Osteocyte (in vitro differentiated cells): ENCODE results near the gene TSSC4. TPM values are rescaled to one million over a fixed set of nuclear protein-coding genes. Genes with fewer than 3 reads are reported as not detected.
A peak's percentile ranks its signal among the peaks of the same experiment; 100 is the strongest.

Source experiments
- DNase-seq: peaks from one replicate; pipeline ENCODE4 v3.0.0; 2021; ENCODE audit warnings: mixed read lengths; ENCODE audit not compliant: unreplicated experiment; ENCODE audit errors: extremely low spot score
- H3K27ac Mint-ChIP-seq: one replicate; pipeline ENCODE4 v1.8.0; 2021; ENCODE audit warnings: mild to moderate bottlenecking, mixed read lengths; ENCODE audit not compliant: unreplicated experiment
- H3K27me3 Mint-ChIP-seq: one replicate; pipeline ENCODE4 v1.8.0; 2021; ENCODE audit warnings: mixed read lengths; ENCODE audit not compliant: unreplicated experiment
- H3K36me3 Mint-ChIP-seq: one replicate; pipeline ENCODE4 v1.8.0; 2021; ENCODE audit warnings: mixed read lengths; ENCODE audit not compliant: unreplicated experiment
- H3K4me1 Mint-ChIP-seq: one replicate; pipeline ENCODE4 v1.8.0; 2021; ENCODE audit warnings: mixed read lengths; ENCODE audit not compliant: unreplicated experiment
- H3K4me3 Mint-ChIP-seq: one replicate; pipeline ENCODE4 v1.8.0; 2021; ENCODE audit warnings: mild to moderate bottlenecking, moderate library complexity, mixed read lengths; ENCODE audit not compliant: unreplicated experiment
- H3K9me3 Mint-ChIP-seq: one replicate; pipeline ENCODE4 v1.8.0; 2021; ENCODE audit warnings: mixed read lengths; ENCODE audit not compliant: unreplicated experiment
- total RNA-seq: library from RNA; stranded (reverse); gene quantifications from 2 replicates; pipeline ENCODE4 v1.2.1, GENCODE V29; 2021
- TF ChIP-seq, protein P1 (sequence below): fragments of 200-600 bp; sonication (generic); IDR thresholded peaks from 2 replicates; pipeline ENCODE4 v1.5.0; 2021; ENCODE audit warnings: antibody characterized with exemption, mild to moderate bottlenecking, moderate library complexity

TSSC4 gene
- total RNA-seq, 1 donor from 2014 or later: 50.6 TPM

DNA sequence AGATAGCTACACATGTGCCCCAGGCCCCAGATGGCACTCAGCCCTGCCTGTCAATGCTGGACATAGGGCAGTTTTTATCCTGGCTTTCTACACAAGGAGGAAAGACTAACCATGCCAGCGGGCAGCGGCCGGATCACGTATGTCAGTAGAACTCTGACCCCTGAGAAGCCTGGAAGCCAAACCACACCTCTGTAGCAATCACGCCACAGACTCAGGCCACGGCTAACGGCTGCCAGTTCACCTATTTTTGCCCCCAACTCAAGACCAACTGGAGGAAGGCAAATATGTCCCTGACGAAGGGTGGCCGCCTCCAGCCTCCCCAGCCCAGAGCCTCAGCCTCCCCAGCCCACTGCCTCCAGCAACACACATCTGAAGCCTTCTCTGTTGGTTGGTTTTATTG, 30.7 kb upstream of the TSSC4 start:
- Mint-ChIP-seq H3K4me1 (no peaks in the 10 kb centered on the region), H3K36me3 (no peaks in the 10 kb centered on the region), H3K27me3 (no peaks in the 10 kb centered on the region), H3K4me3 (no peak overlapping the region), H3K9me3 (no peaks in the 10 kb centered on the region), H3K27ac (no peak overlapping the region)
- DNase-seq: no peak
- TF ChIP-seq, protein P1, sequence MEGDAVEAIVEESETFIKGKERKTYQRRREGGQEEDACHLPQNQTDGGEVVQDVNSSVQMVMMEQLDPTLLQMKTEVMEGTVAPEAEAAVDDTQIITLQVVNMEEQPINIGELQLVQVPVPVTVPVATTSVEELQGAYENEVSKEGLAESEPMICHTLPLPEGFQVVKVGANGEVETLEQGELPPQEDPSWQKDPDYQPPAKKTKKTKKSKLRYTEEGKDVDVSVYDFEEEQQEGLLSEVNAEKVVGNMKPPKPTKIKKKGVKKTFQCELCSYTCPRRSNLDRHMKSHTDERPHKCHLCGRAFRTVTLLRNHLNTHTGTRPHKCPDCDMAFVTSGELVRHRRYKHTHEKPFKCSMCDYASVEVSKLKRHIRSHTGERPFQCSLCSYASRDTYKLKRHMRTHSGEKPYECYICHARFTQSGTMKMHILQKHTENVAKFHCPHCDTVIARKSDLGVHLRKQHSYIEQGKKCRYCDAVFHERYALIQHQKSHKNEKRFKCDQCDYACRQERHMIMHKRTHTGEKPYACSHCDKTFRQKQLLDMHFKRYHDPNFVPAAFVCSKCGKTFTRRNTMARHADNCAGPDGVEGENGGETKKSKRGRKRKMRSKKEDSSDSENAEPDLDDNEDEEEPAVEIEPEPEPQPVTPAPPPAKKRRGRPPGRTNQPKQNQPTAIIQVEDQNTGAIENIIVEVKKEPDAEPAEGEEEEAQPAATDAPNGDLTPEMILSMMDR: no peak

DNA sequence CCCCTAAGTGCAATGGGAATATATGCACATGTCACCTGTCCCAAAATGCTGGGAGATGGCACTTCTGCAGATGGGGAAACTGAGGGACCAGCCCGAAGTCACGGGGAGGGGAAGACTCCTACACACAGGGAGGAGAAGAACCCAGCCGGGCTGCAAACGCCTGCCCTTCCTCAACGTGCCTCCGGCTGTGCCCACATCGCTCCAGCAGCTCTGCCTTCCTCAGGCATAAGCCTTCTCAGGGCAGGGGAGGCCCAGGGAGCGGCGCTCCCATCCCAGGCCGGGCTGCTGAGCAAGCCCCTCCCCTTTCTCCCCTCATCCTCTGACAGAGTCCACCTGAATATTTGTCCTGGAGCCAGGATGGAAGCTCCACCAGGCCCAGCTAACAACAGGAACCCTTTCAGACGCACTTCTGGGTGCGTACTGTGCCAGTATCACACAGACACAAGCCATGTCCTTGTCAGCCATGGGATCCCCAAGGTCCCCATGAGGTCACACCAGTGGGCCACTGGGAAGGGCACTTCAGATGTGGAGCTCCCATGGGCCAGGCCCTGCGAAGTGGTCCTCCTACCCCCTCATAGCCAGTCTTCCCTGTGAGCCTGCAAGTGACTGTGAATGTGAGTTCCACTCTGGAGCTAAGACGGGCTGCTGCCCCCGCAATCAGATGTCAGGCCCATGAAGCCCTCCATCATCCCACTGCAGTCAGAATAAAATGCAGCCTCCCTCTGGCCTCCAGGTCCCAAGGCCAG, 25.9 kb upstream of the TSSC4 start:
- no peak for DNase-seq
- Mint-ChIP-seq H3K4me3 (no peak overlapping the region), H3K27ac (no peak overlapping the region)

DNA sequence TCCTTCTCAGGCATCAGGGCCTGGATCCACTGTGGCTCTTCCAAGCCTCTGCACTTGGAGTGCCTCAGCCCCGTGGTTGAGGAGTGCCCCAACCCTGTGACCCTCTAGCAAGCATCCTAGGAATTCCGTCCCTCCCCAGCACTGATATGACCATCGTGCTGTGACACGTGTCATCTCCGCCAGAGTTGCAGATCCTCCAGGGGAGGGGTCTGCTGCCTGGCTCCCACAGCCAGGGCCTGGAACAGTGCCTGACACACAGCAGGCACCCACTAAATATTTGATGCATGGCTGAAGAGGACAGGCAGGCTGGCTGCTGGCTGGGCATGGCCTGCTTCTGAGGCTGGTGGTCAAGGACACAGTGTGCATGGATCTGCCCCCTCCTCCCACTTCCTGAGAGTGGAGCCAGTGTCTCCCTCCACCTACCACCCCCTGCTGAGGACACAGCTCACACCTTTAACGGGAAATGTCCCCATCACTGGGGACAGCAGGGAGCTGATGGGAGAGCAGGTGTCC, 25.2 kb upstream of the TSSC4 start:
- TF ChIP-seq, protein P1: no peak
- H3K27me3 Mint-ChIP-seq: no peaks in the 10 kb centered on the region
- DNase-seq: no peak
- no peaks in the 10 kb centered on the region for H3K36me3 Mint-ChIP-seq
- H3K9me3 Mint-ChIP-seq: no peaks in the 10 kb centered on the region
- H3K4me3 Mint-ChIP-seq: no peak overlapping the region
- H3K4me1 Mint-ChIP-seq: peaks cover 17% of the 10 kb centered on the region
- H3K27ac Mint-ChIP-seq: no peak overlapping the region

More for the DNA sequence above, 25.9 kb upstream of the TSSC4 start:
- peaks cover 9% of the 10 kb centered on the region for H3K4me1 Mint-ChIP-seq
- H3K9me3 Mint-ChIP-seq: no peaks in the 10 kb centered on the region
- TF ChIP-seq, protein P1: no peak
- no peaks in the 10 kb centered on the region for H3K36me3 Mint-ChIP-seq
- no peaks in the 10 kb centered on the region for H3K27me3 Mint-ChIP-seq

DNA sequence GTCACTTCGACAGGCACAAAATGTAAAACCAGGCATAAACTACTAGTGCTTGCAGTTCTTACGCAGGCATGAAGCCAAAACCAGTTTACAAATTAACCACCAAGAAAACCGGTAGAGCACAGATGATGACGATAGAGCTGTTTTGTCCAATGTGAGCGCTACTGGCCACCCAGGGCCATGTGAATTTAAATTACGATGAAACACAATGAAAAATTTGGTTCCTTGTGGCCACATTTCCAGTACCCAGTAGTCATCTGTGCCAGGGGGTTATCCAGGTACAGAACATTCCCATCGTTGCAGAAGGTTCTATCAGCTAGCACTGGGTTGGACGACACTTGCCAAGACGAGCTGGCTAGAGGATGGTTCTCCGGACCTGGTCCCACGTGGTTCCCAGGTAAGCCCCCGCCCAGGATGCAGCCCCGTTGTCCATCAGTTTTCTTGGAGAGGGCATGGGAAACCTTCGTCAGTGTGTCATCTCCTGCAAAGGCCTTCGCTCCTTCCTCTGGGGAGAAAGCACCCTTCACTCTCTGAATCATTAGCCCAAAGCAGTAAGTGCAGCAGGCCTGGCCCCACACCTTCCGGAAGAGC, 24.5 kb upstream of the TSSC4 start:
- Mint-ChIP-seq H3K4me3 (peak overlapping the region; percentile 64), H3K36me3 (no peaks in the 10 kb centered on the region), H3K27ac (no peak overlapping the region), H3K4me1 (peaks cover 23% of the 10 kb centered on the region), H3K27me3 (no peaks in the 10 kb centered on the region), H3K9me3 (no peaks in the 10 kb centered on the region)
- TF ChIP-seq, protein P1: no peak
- no peak for DNase-seq

DNA sequence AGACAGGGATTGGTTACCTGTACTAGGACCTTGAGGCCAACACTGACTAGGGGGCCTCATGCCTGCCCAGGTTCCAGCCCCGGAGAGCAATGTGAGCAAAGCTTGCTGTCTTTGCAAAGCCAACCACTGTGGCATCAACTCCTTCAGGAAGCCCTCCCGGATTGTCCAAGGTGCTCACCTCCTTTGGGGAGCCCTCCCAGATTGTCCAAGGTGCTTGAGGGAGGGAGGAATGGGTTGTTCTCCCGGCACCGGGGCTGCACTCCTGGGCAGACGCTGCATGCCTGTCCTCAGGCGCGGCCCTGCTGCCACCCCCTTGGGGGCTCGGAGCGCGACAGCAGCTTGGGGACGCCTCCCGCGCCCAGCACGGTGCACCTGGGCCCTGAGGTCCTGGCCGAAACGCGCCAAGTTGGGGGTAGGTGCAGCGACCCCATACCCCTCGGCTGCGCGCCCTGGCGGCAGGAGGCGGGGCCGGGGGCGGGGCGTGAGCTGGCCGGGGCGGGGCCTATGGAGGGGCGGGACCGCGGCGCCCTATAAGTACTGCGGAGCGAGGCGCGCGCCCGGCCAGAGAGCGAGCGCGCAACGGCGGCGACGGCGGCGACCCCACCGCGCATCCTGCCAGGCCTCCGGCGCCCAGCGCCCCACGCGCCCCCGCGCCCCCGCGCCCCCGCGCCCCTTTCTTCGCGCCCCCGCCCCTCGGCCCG, 23.6 kb upstream of the TSSC4 start, which contains the start of gene CD81:
Gene CD81, plus strand, starts transcription at position 560 of the 701 bp plus-strand sequence. CDS start 240 bp downstream, outside the sequence.
- TF ChIP-seq, protein P1: peak; percentile 11
- H3K27ac Mint-ChIP-seq: peak within 1 kb of the TSS; percentile 87
- no peak for DNase-seq
- no peaks in the 10 kb centered on the region for H3K36me3 Mint-ChIP-seq
- no peaks in the 10 kb centered on the region for H3K9me3 Mint-ChIP-seq
- peaks cover 29% of the 10 kb centered on the region for H3K4me1 Mint-ChIP-seq
- H3K4me3 Mint-ChIP-seq: peak within 1 kb of the TSS; percentile 92
- no peaks in the 10 kb centered on the region for H3K27me3 Mint-ChIP-seq
